Endothelial cell (in vitro differentiated cells): ENCODE data around the gene MAU2. TPM values are rescaled to one million over a fixed set of nuclear protein-coding genes. Genes with fewer than 3 reads are reported as not detected.
A peak's percentile ranks its signal among the peaks of the same experiment; 100 is the strongest.
"Not testable (repeated sequence)": the region's sequence is repeated elsewhere in the genome, so short reads cannot be mapped to it uniquely, and the experiment has no call there.

ENCODE experiments used
- DNase-seq: peaks from one replicate; pipeline ENCODE4 v3.0.0; 2021; ENCODE audit warnings: low spot score
- H3K27ac Mint-ChIP-seq: one replicate; pipeline ENCODE4 v1.8.0; 2021; ENCODE audit warnings: mixed read lengths, inconsistent platforms; ENCODE audit not compliant: unreplicated experiment
- H3K27me3 Mint-ChIP-seq: one replicate; pipeline ENCODE4 v1.8.0; 2021; ENCODE audit warnings: mild to moderate bottlenecking, moderate library complexity, mixed read lengths, inconsistent platforms; ENCODE audit not compliant: unreplicated experiment
- H3K36me3 Mint-ChIP-seq: one replicate; pipeline ENCODE4 v1.8.0; 2021; ENCODE audit warnings: mild to moderate bottlenecking, low read depth, mixed read lengths, inconsistent platforms; ENCODE audit not compliant: unreplicated experiment
- H3K4me1 Mint-ChIP-seq: one replicate; pipeline ENCODE4 v1.8.0; 2021; ENCODE audit warnings: mild to moderate bottlenecking, mixed read lengths, inconsistent platforms; ENCODE audit not compliant: unreplicated experiment
- H3K4me3 Mint-ChIP-seq: one replicate; pipeline ENCODE4 v1.8.0; 2021; ENCODE audit warnings: mild to moderate bottlenecking, mixed read lengths, inconsistent platforms; ENCODE audit not compliant: unreplicated experiment
- H3K9me3 Mint-ChIP-seq: one replicate; pipeline ENCODE4 v1.8.0; 2021; ENCODE audit warnings: mixed read lengths, inconsistent platforms; ENCODE audit not compliant: unreplicated experiment
- total RNA-seq: library from RNA; stranded (reverse); fragmentation: NEBNext Ultra II Directional; extraction: Animal tissue kit (Norgen Biotek cat#: 25700); gene quantifications from one replicate; pipeline ENCODE4 v1.2.1, GENCODE V29; 2021; ENCODE audit not compliant: unreplicated experiment
- TF ChIP-seq, protein P1 (sequence below): fragments of 200-600 bp; sonication (generic); IDR thresholded peaks from one replicate; pipeline ENCODE4 v1.5.0; 2021; ENCODE audit warnings: antibody characterized with exemption; ENCODE audit not compliant: unreplicated experiment

Gene MAU2
- total RNA-seq, 1 donor from 2014 or later = 49.3 TPM

GRCh38 chr19:19349365-19349764 is 28.7 kb downstream of the MAU2 start:
- TF ChIP-seq, protein P1, sequence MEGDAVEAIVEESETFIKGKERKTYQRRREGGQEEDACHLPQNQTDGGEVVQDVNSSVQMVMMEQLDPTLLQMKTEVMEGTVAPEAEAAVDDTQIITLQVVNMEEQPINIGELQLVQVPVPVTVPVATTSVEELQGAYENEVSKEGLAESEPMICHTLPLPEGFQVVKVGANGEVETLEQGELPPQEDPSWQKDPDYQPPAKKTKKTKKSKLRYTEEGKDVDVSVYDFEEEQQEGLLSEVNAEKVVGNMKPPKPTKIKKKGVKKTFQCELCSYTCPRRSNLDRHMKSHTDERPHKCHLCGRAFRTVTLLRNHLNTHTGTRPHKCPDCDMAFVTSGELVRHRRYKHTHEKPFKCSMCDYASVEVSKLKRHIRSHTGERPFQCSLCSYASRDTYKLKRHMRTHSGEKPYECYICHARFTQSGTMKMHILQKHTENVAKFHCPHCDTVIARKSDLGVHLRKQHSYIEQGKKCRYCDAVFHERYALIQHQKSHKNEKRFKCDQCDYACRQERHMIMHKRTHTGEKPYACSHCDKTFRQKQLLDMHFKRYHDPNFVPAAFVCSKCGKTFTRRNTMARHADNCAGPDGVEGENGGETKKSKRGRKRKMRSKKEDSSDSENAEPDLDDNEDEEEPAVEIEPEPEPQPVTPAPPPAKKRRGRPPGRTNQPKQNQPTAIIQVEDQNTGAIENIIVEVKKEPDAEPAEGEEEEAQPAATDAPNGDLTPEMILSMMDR = no peak
- no peak for DNase-seq
- Mint-ChIP-seq H3K4me3 (no peak overlapping the region), H3K4me1 (no peaks in the 10 kb centered on the region), H3K27me3 (peaks cover 5% of the 10 kb centered on the region), H3K36me3 (peaks cover 40% of the 10 kb centered on the region), H3K27ac (no peak overlapping the region), H3K9me3 (no peaks in the 10 kb centered on the region)

- not testable (repeated sequence) for DNase-seq, H3K4me3 Mint-ChIP-seq, H3K4me1 Mint-ChIP-seq, H3K9me3 Mint-ChIP-seq, H3K27me3 Mint-ChIP-seq, H3K27ac Mint-ChIP-seq
- peaks cover 33% of the 10 kb centered on the region for H3K36me3 Mint-ChIP-seq
Observed at GRCh38 chr19:19350756-19351155, 30.1 kb downstream of the MAU2 start.

GRCh38 chr19:19352823-19353222 is 32.2 kb downstream of the MAU2 start:
- Mint-ChIP-seq H3K27me3 (peaks cover 4% of the 10 kb centered on the region), H3K36me3 (peaks cover 24% of the 10 kb centered on the region), H3K4me3 (peak overlapping the region; percentile 68), H3K4me1 (peaks cover 5% of the 10 kb centered on the region), H3K27ac (no peak overlapping the region), H3K9me3 (no peaks in the 10 kb centered on the region)
- DNase-seq = no peak
- TF ChIP-seq, protein P1 = no peak

GRCh38 chr19:19354007-19354406 is 33.4 kb downstream of the MAU2 start:
- Mint-ChIP-seq H3K4me1 (peaks cover 11% of the 10 kb centered on the region), H3K4me3 (peak overlapping the region; percentile 14), H3K9me3 (no peaks in the 10 kb centered on the region), H3K27ac (no peak overlapping the region), H3K27me3 (peaks cover 5% of the 10 kb centered on the region), H3K36me3 (peaks cover 19% of the 10 kb centered on the region)
- DNase-seq = no peak
- TF ChIP-seq, protein P1 = no peak

- peaks cover 11% of the 10 kb centered on the region for H3K4me1 Mint-ChIP-seq
Observed at GRCh38 chr19:19354932-19355331, 34.3 kb downstream of the MAU2 start.

More at GRCh38 chr19:19354932-19355331, 34.3 kb downstream of the MAU2 start:
- Mint-ChIP-seq H3K4me3 (no peak overlapping the region), H3K9me3 (no peaks in the 10 kb centered on the region), H3K27ac (no peak overlapping the region), H3K36me3 (peaks cover 19% of the 10 kb centered on the region), H3K27me3 (peaks cover 5% of the 10 kb centered on the region)
- TF ChIP-seq, protein P1 = no peak
- no peak for DNase-seq
